BJ (cell line): ENCODE results near the gene MAN1C1. TPM values are rescaled to one million over a fixed set of nuclear protein-coding genes. Genes with fewer than 3 reads are reported as not detected.

Experiments
- CTCF ChIA-PET: fragments of 350-600 bp; formaldehyde crosslinking; extraction: SDS; loops from one replicate; lab custom pipeline; 2021; ENCODE audit warnings: antibody characterized with exemption, inconsistent platforms; lab: Yijun Ruan, JAX
- POLR2A ChIA-PET: fragments of 300-600 bp; sonication (Branson Sonifier 250); formaldehyde crosslinking; extraction: SDS; loops from one replicate; lab custom pipeline; 2021; ENCODE audit warnings: antibody characterized with exemption; lab: Charles Lee
- DNase-seq: peaks from one replicate; pipeline ENCODE4 v3.0.0-alpha.2; 2011; ENCODE audit warnings: low read depth
- H3K27me3 ChIP-seq: 2 replicates; pipeline ENCODE4 v1.6.0; 2011; ENCODE audit warnings: low read length; ENCODE audit not compliant: control insufficient read depth, insufficient read depth
- H3K36me3 ChIP-seq: 2 replicates; pipeline ENCODE4 v1.5.1; 2011; ENCODE audit warnings: low read length; ENCODE audit not compliant: control insufficient read depth, insufficient read depth
- H3K4me3 ChIP-seq: 2 replicates; pipeline ENCODE4 v1.5.1; 2011; ENCODE audit warnings: low read depth, mild to moderate bottlenecking, control low read depth, low read length
- CTCF ChIP-seq: IDR thresholded peaks from 2 replicates; pipeline ENCODE4 v1.5.1; 2011; ENCODE audit warnings: low read depth, mild to moderate bottlenecking, control low read depth, inconsistent platforms, low read length, moderate library complexity; ENCODE audit not compliant: insufficient read depth
- polyA plus RNA-seq: library from polyadenylated mRNA; depleted of rRNA; stranded (reverse); fragments of >200 nt; gene quantifications from 2 replicates; pipeline ENCODE4 v1.2.3, GENCODE V29; 2011

Gene MAN1C1
- polyA plus RNA-seq, 1 experiment = 1.1 TPM

- Histone ChIP-seq H3K36me3 (no peaks in the 10 kb centered on the region), H3K27me3 (peaks cover 39% of the 10 kb centered on the region), H3K4me3 (no peak overlapping the region)
- DNase-seq = no peak
- CTCF ChIA-PET = interaction anchor here (0.6 to 2.2 kb wide), 2 partner anchors 14 to 16 kb away, joined by 3 to 6 read pairs; no protein-coding TSS in a partner anchor
- TF ChIP-seq CTCF = no peak
- POLR2A ChIA-PET = no interaction called here
Measured at GRCh38 chr1:25623007-25623406, 6.4 kb downstream of the MAN1C1 start.

GRCh38 chr1:25623731-25624130 lies 7.1 kb downstream of the MAN1C1 start:
- H3K36me3 ChIP-seq = no peaks in the 10 kb centered on the region
- no peak for DNase-seq
- no peak overlapping the region for H3K4me3 ChIP-seq
- POLR2A ChIA-PET = no interaction called here
- CTCF ChIA-PET = interaction anchor here (2.2 kb wide), 2 partner anchors 15 to 16 kb away, joined by 4 to 6 read pairs; no protein-coding TSS in a partner anchor
- peaks cover 32% of the 10 kb centered on the region for H3K27me3 ChIP-seq
- no peak for TF ChIP-seq CTCF

- ChIA-PET POLR2A (no interaction called here), CTCF (interaction anchor here (2.2 kb wide), 1 partner anchor 15 kb away, joined by 4 read pairs; no protein-coding TSS in a partner anchor)
- peaks cover 28% of the 10 kb centered on the region for H3K27me3 ChIP-seq
- DNase-seq = no peak
- H3K36me3 ChIP-seq = no peaks in the 10 kb centered on the region
- no peak overlapping the region for H3K4me3 ChIP-seq
- TF ChIP-seq CTCF = no peak
Measured at GRCh38 chr1:25624156-25624555, 7.6 kb downstream of the MAN1C1 start.

- POLR2A ChIA-PET = interaction anchor here (0.6 kb wide), 1 partner anchor 421 kb away, joined by 3 read pairs; no protein-coding TSS in a partner anchor
- TF ChIP-seq CTCF = no peak
- DNase-seq = no peak
- H3K27me3 ChIP-seq = peaks cover 24% of the 10 kb centered on the region
- CTCF ChIA-PET = interaction anchor here (2.2 kb wide), 1 partner anchor 16 kb away, joined by 4 read pairs; no protein-coding TSS in a partner anchor
- no peak overlapping the region for H3K4me3 ChIP-seq
- H3K36me3 ChIP-seq = no peaks in the 10 kb centered on the region
Measured at GRCh38 chr1:25624604-25625003, 8.0 kb downstream of the MAN1C1 start.

GRCh38 chr1:25626018-25626417 lies 9.4 kb downstream of the MAN1C1 start:
- POLR2A ChIA-PET = no interaction called here
- CTCF ChIA-PET = interaction anchor here (2.2 kb wide), 1 partner anchor 17 kb away, joined by 4 read pairs; no protein-coding TSS in a partner anchor
- H3K4me3 ChIP-seq = no peak overlapping the region
- no peak for DNase-seq
- TF ChIP-seq CTCF = no peak
- peaks cover 14% of the 10 kb centered on the region for H3K27me3 ChIP-seq
- no peaks in the 10 kb centered on the region for H3K36me3 ChIP-seq
